Panc1 (cell line): Measurements from ENCODE around the gene DRAM1. TPM values are rescaled to one million over a fixed set of nuclear protein-coding genes. Genes with fewer than 3 reads are reported as not detected.

ENCODE experiments used
- ATAC-seq: fragments of 200-7000 bp; cut with Tn5 transposase; 2 replicates; pipeline ENCODE4 v1.9.1; 2020; ENCODE audit warnings: mild to moderate bottlenecking, moderate library complexity
- BruUV-seq: library from RNA; stranded (reverse); fragments of 400-500 nt; replicated peaks from 2 replicates; lab custom pipeline; 2021; lab: Mats Ljungman, UMichigan
- CTCF ChIA-PET: fragments of 300-600 bp; sonication (Branson Sonifier 250); formaldehyde crosslinking; loops from one replicate; lab custom pipeline; 2022; ENCODE audit warnings: antibody characterized with exemption; lab: Charles Lee
- POLR2A ChIA-PET: fragments of 300-600 bp; sonication (Branson Sonifier 250); formaldehyde crosslinking; loops from one replicate; lab custom pipeline; 2022; ENCODE audit warnings: antibody characterized with exemption; lab: Charles Lee
- DNase-seq: peaks from one replicate; pipeline ENCODE4 v3.0.0-alpha.2; 2010; ENCODE audit warnings: low read depth, low spot score
- H3K27ac ChIP-seq: 2 replicates; pipeline ENCODE4 v1.5.1; 2011; ENCODE audit warnings: mild to moderate bottlenecking, low read length, inconsistent platforms
- H3K27me3 ChIP-seq: fragments of 200-500 bp; sonication (Bioruptor generic); 2 replicates; pipeline ENCODE4 v1.6.0; 2014; ENCODE audit warnings: low read length, inconsistent platforms; ENCODE audit not compliant: control insufficient read depth, insufficient read depth
- H3K36me3 ChIP-seq: fragments of 200-500 bp; sonication (Bioruptor generic); 2 replicates; pipeline ENCODE4 v1.5.1; 2014; ENCODE audit warnings: inconsistent platforms, mild to moderate bottlenecking, low read length, moderate library complexity; ENCODE audit not compliant: control insufficient read depth, insufficient read depth
- H3K4me1 ChIP-seq: 2 replicates; pipeline ENCODE4 v1.5.1; 2011; ENCODE audit warnings: inconsistent platforms, mild to moderate bottlenecking, low read length, moderate library complexity; ENCODE audit not compliant: control insufficient read depth, insufficient read depth
- H3K4me3 ChIP-seq, 2 experiments: 2 replicates each; pipeline ENCODE4 v1.5.1; 2011 to 2012; ENCODE audit warnings: low read depth in 2 of 2, low read length in 2 of 2, mild to moderate bottlenecking in 2 of 2, inconsistent platforms in 1 of 2, moderate library complexity in 1 of 2
- H3K9me3 ChIP-seq: fragments of 200-500 bp; sonication (Bioruptor generic); 2 replicates; pipeline ENCODE4 v1.5.1; 2014; ENCODE audit warnings: low read depth, mild to moderate bottlenecking, inconsistent platforms, low read length, moderate library complexity; ENCODE audit not compliant: control insufficient read depth, insufficient read depth
- POLR2AphosphoS5 ChIP-seq: IDR thresholded peaks from 2 replicates; pipeline ENCODE4 v1.6.1; 2012; ENCODE audit warnings: mild to moderate bottlenecking, low read depth, low read length, moderate library complexity
- SIN3A ChIP-seq: IDR thresholded peaks from 2 replicates; pipeline ENCODE4 v1.6.1; 2012; ENCODE audit warnings: low read depth, mild to moderate bottlenecking, low read length, moderate library complexity, borderline replicate concordance; ENCODE audit not compliant: insufficient read depth
- TCF7L2 ChIP-seq: IDR thresholded peaks from 2 replicates; pipeline ENCODE4 v1.6.1; 2011; ENCODE audit warnings: mild to moderate bottlenecking, low read depth, low read length, inconsistent platforms
- in situ Hi-C: cut with HindIII; loops from 2 replicates; pipeline ENCODE4 v1.10.0; 2016; ENCODE audit warnings: low sequenced_read_pairs, low pct_unique_long_range_greater_than_20kb
- intact Hi-C: fragments of 100-400 bp; cut with micrococcal nuclease; formaldehyde crosslinking; loops from one replicate; pipeline ENCODE4 v1.10.0; 2022; ENCODE audit not compliant: unreplicated experiment
- total RNA-seq: library from RNA; stranded (reverse); gene quantifications from one replicate; pipeline ENCODE4 v1.2.1, GENCODE V29; 2021; ENCODE audit not compliant: unreplicated experiment
- TF ChIP-seq, protein P1 (sequence below), 2 experiments: IDR thresholded peaks; 2 replicates each; pipeline ENCODE4 v1.6.1; 2011 to 2012; ENCODE audit warnings: low read depth in 2 of 2, control low read depth in 1 of 2, low read length in 1 of 2, mild to moderate bottlenecking in 1 of 2, moderate library complexity in 1 of 2; ENCODE audit not compliant: insufficient read depth in 1 of 2
- TF ChIP-seq, protein P2 (sequence below): fragments of 450-650 bp; IDR thresholded peaks from 2 replicates; pipeline ENCODE4 v1.5.1; 2017; ENCODE audit warnings: mild to moderate bottlenecking

DRAM1 gene
- total RNA-seq, 1 experiment from 2014 or later = 19.2 TPM

DNA sequence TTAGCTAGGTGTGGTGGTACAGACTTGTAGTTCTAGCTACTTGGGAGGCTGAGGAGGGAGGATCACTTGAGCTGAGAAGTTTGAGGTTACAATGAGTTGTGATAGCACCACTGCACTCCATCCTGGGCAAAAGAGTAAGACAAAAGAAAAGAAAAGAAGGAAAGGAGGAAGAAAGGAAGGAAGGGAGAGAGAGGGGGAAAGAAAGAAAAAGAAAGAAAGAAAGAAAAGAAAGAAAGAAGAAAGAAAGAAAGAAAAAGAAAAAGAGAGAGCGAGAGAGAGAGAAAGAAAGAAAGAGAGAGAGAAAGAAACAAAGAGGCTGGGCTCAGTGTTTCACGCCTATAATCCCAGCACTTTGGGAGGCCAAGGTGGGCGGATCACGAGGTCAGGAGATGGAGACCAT, 36.3 kb upstream of the DRAM1 start:
- TF ChIP-seq, protein P1, sequence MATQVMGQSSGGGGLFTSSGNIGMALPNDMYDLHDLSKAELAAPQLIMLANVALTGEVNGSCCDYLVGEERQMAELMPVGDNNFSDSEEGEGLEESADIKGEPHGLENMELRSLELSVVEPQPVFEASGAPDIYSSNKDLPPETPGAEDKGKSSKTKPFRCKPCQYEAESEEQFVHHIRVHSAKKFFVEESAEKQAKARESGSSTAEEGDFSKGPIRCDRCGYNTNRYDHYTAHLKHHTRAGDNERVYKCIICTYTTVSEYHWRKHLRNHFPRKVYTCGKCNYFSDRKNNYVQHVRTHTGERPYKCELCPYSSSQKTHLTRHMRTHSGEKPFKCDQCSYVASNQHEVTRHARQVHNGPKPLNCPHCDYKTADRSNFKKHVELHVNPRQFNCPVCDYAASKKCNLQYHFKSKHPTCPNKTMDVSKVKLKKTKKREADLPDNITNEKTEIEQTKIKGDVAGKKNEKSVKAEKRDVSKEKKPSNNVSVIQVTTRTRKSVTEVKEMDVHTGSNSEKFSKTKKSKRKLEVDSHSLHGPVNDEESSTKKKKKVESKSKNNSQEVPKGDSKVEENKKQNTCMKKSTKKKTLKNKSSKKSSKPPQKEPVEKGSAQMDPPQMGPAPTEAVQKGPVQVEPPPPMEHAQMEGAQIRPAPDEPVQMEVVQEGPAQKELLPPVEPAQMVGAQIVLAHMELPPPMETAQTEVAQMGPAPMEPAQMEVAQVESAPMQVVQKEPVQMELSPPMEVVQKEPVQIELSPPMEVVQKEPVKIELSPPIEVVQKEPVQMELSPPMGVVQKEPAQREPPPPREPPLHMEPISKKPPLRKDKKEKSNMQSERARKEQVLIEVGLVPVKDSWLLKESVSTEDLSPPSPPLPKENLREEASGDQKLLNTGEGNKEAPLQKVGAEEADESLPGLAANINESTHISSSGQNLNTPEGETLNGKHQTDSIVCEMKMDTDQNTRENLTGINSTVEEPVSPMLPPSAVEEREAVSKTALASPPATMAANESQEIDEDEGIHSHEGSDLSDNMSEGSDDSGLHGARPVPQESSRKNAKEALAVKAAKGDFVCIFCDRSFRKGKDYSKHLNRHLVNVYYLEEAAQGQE (IDR thresholded peaks at IDR 0.05; ENCODE audit: insufficient read depth in 1 of 2, low read depth in 2 of 2, low read length in 1 of 2) = no peak
- TF ChIP-seq SIN3A (no peak), TCF7L2 (no peak), POLR2AphosphoS5 (no peak)
- TF ChIP-seq, protein P2, sequence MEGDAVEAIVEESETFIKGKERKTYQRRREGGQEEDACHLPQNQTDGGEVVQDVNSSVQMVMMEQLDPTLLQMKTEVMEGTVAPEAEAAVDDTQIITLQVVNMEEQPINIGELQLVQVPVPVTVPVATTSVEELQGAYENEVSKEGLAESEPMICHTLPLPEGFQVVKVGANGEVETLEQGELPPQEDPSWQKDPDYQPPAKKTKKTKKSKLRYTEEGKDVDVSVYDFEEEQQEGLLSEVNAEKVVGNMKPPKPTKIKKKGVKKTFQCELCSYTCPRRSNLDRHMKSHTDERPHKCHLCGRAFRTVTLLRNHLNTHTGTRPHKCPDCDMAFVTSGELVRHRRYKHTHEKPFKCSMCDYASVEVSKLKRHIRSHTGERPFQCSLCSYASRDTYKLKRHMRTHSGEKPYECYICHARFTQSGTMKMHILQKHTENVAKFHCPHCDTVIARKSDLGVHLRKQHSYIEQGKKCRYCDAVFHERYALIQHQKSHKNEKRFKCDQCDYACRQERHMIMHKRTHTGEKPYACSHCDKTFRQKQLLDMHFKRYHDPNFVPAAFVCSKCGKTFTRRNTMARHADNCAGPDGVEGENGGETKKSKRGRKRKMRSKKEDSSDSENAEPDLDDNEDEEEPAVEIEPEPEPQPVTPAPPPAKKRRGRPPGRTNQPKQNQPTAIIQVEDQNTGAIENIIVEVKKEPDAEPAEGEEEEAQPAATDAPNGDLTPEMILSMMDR = no peak
- Histone ChIP-seq H3K4me1 (no peaks in the 10 kb centered on the region), H3K36me3 (no peaks in the 10 kb centered on the region), H3K4me3 (no peak overlapping the region), H3K9me3 (no peaks in the 10 kb centered on the region), H3K27ac (no peak overlapping the region), H3K27me3 (no peaks in the 10 kb centered on the region)
- no TSS peak for BruUV-seq
- DNase-seq = no peak
- ChIA-PET CTCF (interaction anchor here (1.7 kb wide), 1 partner anchor 11 kb away, joined by 3 read pairs; no protein-coding TSS in a partner anchor), POLR2A (no interaction called here)
- in situ Hi-C loops = no loop called here
- intact Hi-C loops = no loop called here
- no peak for ATAC-seq

- no peak overlapping the region for H3K27ac ChIP-seq
- H3K36me3 ChIP-seq = no peaks in the 10 kb centered on the region
- H3K27me3 ChIP-seq = no peaks in the 10 kb centered on the region
- ChIA-PET POLR2A (no interaction called here), CTCF (no interaction called here)
- intact Hi-C loops (no loop called here), in situ Hi-C loops (no loop called here)
- H3K9me3 ChIP-seq = no peaks in the 10 kb centered on the region
- BruUV-seq = no TSS peak
- ATAC-seq (no peak), DNase-seq (no peak)
- TF ChIP-seq POLR2AphosphoS5 (no peak), SIN3A (no peak), TCF7L2 (no peak)
- TF ChIP-seq, protein P2 = no peak
- TF ChIP-seq, protein P1 (IDR thresholded peaks at IDR 0.05; ENCODE audit: insufficient read depth in 1 of 2, low read depth in 2 of 2, low read length in 1 of 2) = no peak
- no peaks in the 10 kb centered on the region for H3K4me1 ChIP-seq
- H3K4me3 ChIP-seq = no peak overlapping the region
Measured at GRCh38 chr12:101845137-101845711, 32.2 kb upstream of the DRAM1 start.
